AG04449 (cell line): ENCODE data around the gene SMIM14.

Experiments
- CTCF ChIA-PET: fragments of 350-600 bp; formaldehyde crosslinking; extraction: SDS; loops from one replicate; lab custom pipeline; 2021; ENCODE audit warnings: antibody characterized with exemption; lab: Yijun Ruan, JAX
- POLR2A ChIA-PET: fragments of 400-600, 350-600 bp; formaldehyde crosslinking; extraction: SDS; loops from one replicate; lab custom pipeline; 2020; ENCODE audit warnings: antibody characterized with exemption, inconsistent platforms; lab: Yijun Ruan, JAX
- DNase-seq: peaks from one replicate; pipeline ENCODE4 v3.0.0-alpha.2; 2010; ENCODE audit warnings: low read depth, low spot score
- H3K4me3 ChIP-seq: 2 replicates; pipeline ENCODE4 v1.5.1; 2011; ENCODE audit warnings: low read depth, mild to moderate bottlenecking, control low read depth, low read length
- TF ChIP-seq, protein P1 (sequence below): IDR thresholded peaks from one replicate; pipeline ENCODE4 v1.5.1; 2011; ENCODE audit warnings: mild to moderate bottlenecking, moderate library complexity, low read length, control low read depth, inconsistent platforms; ENCODE audit not compliant: insufficient read depth; ENCODE audit errors: missing control alignments

The SMIM14 gene

GRCh38 chr4:39596971-39597370, 41.7 kb downstream of the SMIM14 start:
- ChIA-PET POLR2A (no interaction called here), CTCF (interaction anchor here (0.7 kb wide), 1 partner anchor 22 kb away, joined by 3 read pairs; no protein-coding TSS in a partner anchor)
- no peak overlapping the region for H3K4me3 ChIP-seq
- TF ChIP-seq, protein P1, sequence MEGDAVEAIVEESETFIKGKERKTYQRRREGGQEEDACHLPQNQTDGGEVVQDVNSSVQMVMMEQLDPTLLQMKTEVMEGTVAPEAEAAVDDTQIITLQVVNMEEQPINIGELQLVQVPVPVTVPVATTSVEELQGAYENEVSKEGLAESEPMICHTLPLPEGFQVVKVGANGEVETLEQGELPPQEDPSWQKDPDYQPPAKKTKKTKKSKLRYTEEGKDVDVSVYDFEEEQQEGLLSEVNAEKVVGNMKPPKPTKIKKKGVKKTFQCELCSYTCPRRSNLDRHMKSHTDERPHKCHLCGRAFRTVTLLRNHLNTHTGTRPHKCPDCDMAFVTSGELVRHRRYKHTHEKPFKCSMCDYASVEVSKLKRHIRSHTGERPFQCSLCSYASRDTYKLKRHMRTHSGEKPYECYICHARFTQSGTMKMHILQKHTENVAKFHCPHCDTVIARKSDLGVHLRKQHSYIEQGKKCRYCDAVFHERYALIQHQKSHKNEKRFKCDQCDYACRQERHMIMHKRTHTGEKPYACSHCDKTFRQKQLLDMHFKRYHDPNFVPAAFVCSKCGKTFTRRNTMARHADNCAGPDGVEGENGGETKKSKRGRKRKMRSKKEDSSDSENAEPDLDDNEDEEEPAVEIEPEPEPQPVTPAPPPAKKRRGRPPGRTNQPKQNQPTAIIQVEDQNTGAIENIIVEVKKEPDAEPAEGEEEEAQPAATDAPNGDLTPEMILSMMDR: no peak
- no peak for DNase-seq

- TF ChIP-seq, protein P1: no peak
- ChIA-PET POLR2A (no interaction called here), CTCF (interaction anchor here (1.2 to 1.9 kb wide), 3 partner anchors 119 to 125 kb away, joined by 3 to 5 read pairs (median 4); no protein-coding TSS in a partner anchor)
- H3K4me3 ChIP-seq: no peak overlapping the region
- no peak for DNase-seq
Measured at GRCh38 chr4:39591290-39591689, 47.4 kb downstream of the SMIM14 start.

GRCh38 chr4:39587881-39588280, 50.8 kb downstream of the SMIM14 start:
- ChIA-PET CTCF (interaction anchor here (0.9 kb wide), 1 partner anchor 70 kb away, joined by 3 read pairs; no protein-coding TSS in a partner anchor), POLR2A (interaction anchor here (1.0 to 1.2 kb wide), 3 partner anchors 12 to 61 kb away, joined by 3 to 6 read pairs (median 4); partner anchors contain the start of genes SMIM14 and UGDH)
- H3K4me3 ChIP-seq: no peak overlapping the region
- TF ChIP-seq, protein P1: no peak
- DNase-seq: peak; percentile 64

DNA sequence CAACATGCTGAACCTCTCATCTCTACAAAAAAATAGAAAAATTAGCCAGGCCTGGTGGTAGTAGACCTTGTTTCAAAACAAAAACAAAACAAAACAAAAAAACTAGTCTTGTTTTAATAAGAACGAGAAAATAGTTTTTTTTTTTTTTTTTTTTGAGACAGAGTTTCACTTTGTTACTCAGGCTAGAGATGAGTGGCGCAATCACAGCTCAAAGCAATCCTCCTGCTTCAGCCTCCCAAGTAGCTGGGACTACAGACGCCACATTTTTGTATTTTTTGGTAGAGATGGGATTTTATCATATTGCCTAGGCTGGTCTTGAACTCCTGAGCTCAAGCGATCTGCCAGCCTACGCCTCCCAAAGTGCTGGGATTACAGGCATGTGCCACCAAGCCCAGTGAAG, 63.7 kb downstream of the SMIM14 start:
- POLR2A ChIA-PET: no interaction called here

DNA sequence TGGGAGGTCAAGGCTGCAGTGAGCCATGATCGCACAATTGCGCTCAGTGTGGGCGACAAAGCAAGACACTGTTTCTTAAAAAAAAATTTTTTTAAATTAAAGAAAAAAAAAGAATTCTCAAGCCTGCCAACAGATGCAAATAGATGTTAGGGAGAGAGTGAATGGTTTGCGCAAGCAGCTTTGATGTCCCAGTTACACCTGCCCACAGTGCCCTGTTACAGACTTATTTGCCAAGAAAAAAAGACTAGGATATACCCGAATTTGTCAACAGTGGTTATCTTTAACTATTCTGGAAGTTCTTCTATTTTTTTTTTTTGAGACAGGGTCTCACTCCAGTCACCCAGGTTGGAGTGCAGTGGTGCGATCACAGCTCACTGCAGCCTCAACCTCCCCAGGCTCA, 67.2 kb downstream of the SMIM14 start:
- POLR2A ChIA-PET: interaction anchor here (1.2 kb wide), 1 partner anchor 45 kb away, joined by 4 read pairs; the partner anchor contains the start of gene UGDH
- DNase-seq: no peak
- CTCF ChIA-PET: interaction anchor here (0.6 kb wide), 1 partner anchor 123 kb away, joined by 5 read pairs; no protein-coding TSS in a partner anchor
- TF ChIP-seq, protein P1: no peak
- H3K4me3 ChIP-seq: no peak overlapping the region

More for the DNA sequence above, 63.7 kb downstream of the SMIM14 start:
- DNase-seq: no peak
- TF ChIP-seq, protein P1: no peak
- CTCF ChIA-PET: interaction anchor here (0.6 kb wide), 2 partner anchors 22 to 53 kb away, joined by 3 read pairs; no protein-coding TSS in a partner anchor
- H3K4me3 ChIP-seq: no peak overlapping the region

DNA sequence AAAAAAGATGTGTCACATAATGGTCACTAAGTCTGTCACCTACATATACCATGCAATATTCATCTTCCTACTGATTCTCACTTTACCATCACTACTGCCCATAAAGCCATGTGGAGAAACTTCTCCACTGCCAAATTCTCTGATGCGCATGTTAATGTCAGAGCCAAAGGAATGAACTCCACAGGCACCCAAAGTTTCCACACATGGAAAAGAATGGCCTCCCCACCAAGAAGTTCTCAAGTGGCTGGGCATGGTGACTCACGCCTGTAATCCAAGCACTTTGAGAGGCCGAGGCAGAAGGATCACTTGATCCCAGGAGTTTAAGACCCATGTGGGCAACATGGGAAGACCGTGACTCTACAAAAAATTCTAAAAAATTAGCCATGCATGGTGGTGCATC, 67.6 kb downstream of the SMIM14 start:
- no peak for DNase-seq
- no peak overlapping the region for H3K4me3 ChIP-seq
- TF ChIP-seq, protein P1: no peak
- CTCF ChIA-PET: no interaction called here
- POLR2A ChIA-PET: interaction anchor here (1.2 kb wide), 1 partner anchor 45 kb away, joined by 4 read pairs; the partner anchor contains the start of gene UGDH
